DND-41 (cell line): ENCODE measurements around the gene RHOV.

Experiments used
- ATAC-seq: fragments of 200-7000 bp; cut with Tn5 transposase; 3 replicates; pipeline ENCODE4 v1.9.1; 2021; ENCODE audit warnings: low read depth; ENCODE audit not compliant: insufficient read depth
- DNase-seq: peaks from one replicate; pipeline ENCODE4 v3.0.0-alpha.2; 2020
- H2AFZ ChIP-seq: 2 replicates; pipeline ENCODE4 v1.6.0; 2012; ENCODE audit warnings: low read depth, low read length
- H3K27ac ChIP-seq: 2 replicates; pipeline ENCODE4 v1.5.1; 2012; ENCODE audit warnings: low read length, inconsistent platforms
- H3K27me3 ChIP-seq: fragments of 200-600 bp; sonication (generic); 2 replicates; pipeline ENCODE4 v1.6.0; 2012; ENCODE audit warnings: low read length, mild to moderate bottlenecking, inconsistent platforms; ENCODE audit not compliant: insufficient read depth, poor library complexity
- H3K36me3 ChIP-seq: 2 replicates; pipeline ENCODE4 v1.5.1; 2012; ENCODE audit warnings: low read length, inconsistent platforms; ENCODE audit not compliant: insufficient read depth
- H3K4me1 ChIP-seq: 2 replicates; pipeline ENCODE4 v1.5.1; 2012; ENCODE audit warnings: mild to moderate bottlenecking, low read length; ENCODE audit not compliant: insufficient read depth
- H3K4me2 ChIP-seq: 2 replicates; pipeline ENCODE4 v1.6.0; 2012; ENCODE audit warnings: mild to moderate bottlenecking, moderate library complexity, low read length, inconsistent platforms; ENCODE audit not compliant: insufficient read depth
- H3K4me3 ChIP-seq, 2 experiments: fragments of 200-600 bp in 1 of 2; shearing (Covaris generic) in 1 of 2; 2 replicates each; pipeline ENCODE4 v1.5.1; 2012 to 2016; ENCODE audit warnings: inconsistent platforms in 2 of 2, low read length in 2 of 2, mild to moderate bottlenecking in 2 of 2, low read depth in 1 of 2, moderate library complexity in 1 of 2
- H3K79me2 ChIP-seq: 2 replicates; pipeline ENCODE4 v1.6.0; 2012; ENCODE audit warnings: low read length, inconsistent platforms; ENCODE audit not compliant: insufficient read depth
- H3K9ac ChIP-seq: 2 replicates; pipeline ENCODE4 v1.6.0; 2012; ENCODE audit warnings: low read depth, mild to moderate bottlenecking, inconsistent platforms, low read length, moderate library complexity
- H3K9me3 ChIP-seq: 2 replicates; pipeline ENCODE4 v1.5.1; 2012; ENCODE audit warnings: low read length, moderate library complexity, mild to moderate bottlenecking, inconsistent platforms; ENCODE audit not compliant: insufficient read depth, severe bottlenecking
- H4K20me1 ChIP-seq: 2 replicates; pipeline ENCODE4 v1.6.0; 2012; ENCODE audit warnings: low read length; ENCODE audit not compliant: insufficient read depth
- EZH2 ChIP-seq: IDR thresholded peaks from 3 replicates; pipeline ENCODE4 v1.6.1; 2012; ENCODE audit warnings: borderline replicate concordance, low read depth, mild to moderate bottlenecking, moderate library complexity, low read length, inconsistent platforms; ENCODE audit not compliant: severe bottlenecking
- TF ChIP-seq, protein P1 (sequence below): IDR thresholded peaks from 2 replicates; pipeline ENCODE4 v1.5.1; 2012; ENCODE audit warnings: borderline replicate concordance, low read length, moderate library complexity, mild to moderate bottlenecking; ENCODE audit not compliant: poor library complexity, severe bottlenecking; ENCODE audit errors: extremely low read depth

RHOV gene

DNA sequence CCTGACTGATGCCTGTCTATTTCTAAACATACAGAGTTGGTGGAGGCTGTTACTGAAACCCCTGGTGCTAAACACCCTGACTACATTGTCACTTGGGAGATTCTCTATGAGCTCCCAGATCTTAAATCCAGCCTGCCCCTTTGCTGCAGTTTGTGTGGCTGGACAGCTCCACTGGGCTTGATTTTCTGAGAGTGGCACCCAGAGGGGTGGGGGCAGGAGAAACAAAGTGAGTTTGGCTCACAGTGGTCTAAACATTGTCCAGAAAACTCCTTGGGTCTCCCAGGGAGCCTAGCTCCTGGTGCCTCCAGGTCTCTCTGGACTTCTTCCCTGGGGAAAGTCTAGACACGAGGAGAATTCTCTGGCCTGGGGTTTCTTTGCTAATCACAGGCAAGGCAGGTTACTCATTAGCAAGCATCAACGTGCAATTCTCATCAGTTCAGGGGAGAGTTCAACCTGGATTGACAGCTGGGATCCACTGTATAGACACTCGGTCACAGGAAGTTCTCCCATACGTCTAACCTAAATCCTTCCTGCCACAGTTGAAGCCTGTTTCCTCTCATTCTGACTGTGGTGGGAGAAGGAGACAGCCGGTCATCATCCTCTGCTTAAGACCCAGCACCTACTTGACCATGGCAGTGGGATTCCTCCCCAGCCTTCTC lies 48.0 kb upstream of the RHOV start:
- Histone ChIP-seq H3K4me1 (peaks cover 23% of the 10 kb centered on the region), H2AFZ (no peak overlapping the region), H3K4me2 (no peak overlapping the region), H3K27ac (no peak overlapping the region), H4K20me1 (peaks cover 37% of the 10 kb centered on the region), H3K36me3 (no peaks in the 10 kb centered on the region), H3K4me3 (no peak overlapping the region), H3K9ac (no peak overlapping the region), H3K27me3 (peaks cover 43% of the 10 kb centered on the region), H3K79me2 (no peaks in the 10 kb centered on the region), H3K9me3 (no peaks in the 10 kb centered on the region)
- ATAC-seq (no peak), DNase-seq (no peak)
- TF ChIP-seq, protein P1, sequence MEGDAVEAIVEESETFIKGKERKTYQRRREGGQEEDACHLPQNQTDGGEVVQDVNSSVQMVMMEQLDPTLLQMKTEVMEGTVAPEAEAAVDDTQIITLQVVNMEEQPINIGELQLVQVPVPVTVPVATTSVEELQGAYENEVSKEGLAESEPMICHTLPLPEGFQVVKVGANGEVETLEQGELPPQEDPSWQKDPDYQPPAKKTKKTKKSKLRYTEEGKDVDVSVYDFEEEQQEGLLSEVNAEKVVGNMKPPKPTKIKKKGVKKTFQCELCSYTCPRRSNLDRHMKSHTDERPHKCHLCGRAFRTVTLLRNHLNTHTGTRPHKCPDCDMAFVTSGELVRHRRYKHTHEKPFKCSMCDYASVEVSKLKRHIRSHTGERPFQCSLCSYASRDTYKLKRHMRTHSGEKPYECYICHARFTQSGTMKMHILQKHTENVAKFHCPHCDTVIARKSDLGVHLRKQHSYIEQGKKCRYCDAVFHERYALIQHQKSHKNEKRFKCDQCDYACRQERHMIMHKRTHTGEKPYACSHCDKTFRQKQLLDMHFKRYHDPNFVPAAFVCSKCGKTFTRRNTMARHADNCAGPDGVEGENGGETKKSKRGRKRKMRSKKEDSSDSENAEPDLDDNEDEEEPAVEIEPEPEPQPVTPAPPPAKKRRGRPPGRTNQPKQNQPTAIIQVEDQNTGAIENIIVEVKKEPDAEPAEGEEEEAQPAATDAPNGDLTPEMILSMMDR: no peak
- no peak for TF ChIP-seq EZH2

DNA sequence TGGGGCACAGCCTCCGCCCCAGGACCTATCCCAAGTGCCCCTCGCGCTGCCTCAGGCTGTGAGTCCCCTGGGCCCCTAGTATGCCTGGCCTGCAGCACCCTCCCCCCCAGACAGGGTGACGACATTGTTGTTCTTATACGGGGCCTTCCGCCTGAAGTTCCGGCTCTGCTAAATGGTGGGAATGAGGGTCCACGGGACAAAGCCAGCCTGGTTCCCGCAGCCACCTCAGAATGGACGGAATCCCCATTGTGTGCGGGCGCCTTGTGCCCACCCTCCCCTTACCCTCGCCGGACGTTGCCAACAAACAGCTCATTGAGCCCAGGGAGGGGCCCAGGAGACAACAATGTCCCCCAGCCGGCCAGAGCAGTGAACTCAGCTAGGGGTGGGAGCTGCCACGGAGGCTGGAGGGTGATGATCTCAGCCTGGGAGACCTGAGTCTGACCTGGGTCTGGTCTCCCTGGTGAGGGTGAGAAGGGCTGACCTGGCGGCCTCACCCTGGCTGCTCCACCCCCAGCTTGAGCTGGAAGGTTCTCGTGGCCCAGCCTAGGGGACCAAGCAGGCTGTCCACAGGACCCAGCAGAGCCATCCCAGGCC lies 44.9 kb upstream of the RHOV start:
- H3K27me3 ChIP-seq: peaks cover 13% of the 10 kb centered on the region
- H3K36me3 ChIP-seq: no peaks in the 10 kb centered on the region
- H3K9ac ChIP-seq: no peak overlapping the region
- ATAC-seq: no peak
- peaks cover 12% of the 10 kb centered on the region for H4K20me1 ChIP-seq
- H3K4me2 ChIP-seq: no peak overlapping the region
- H3K4me3 ChIP-seq: no peak overlapping the region
- H3K79me2 ChIP-seq: no peaks in the 10 kb centered on the region
- H2AFZ ChIP-seq: no peak overlapping the region
- no peak overlapping the region for H3K27ac ChIP-seq
- DNase-seq: no peak
- no peak for TF ChIP-seq EZH2
- TF ChIP-seq, protein P1: no peak
- no peaks in the 10 kb centered on the region for H3K9me3 ChIP-seq
- no peaks in the 10 kb centered on the region for H3K4me1 ChIP-seq

DNA sequence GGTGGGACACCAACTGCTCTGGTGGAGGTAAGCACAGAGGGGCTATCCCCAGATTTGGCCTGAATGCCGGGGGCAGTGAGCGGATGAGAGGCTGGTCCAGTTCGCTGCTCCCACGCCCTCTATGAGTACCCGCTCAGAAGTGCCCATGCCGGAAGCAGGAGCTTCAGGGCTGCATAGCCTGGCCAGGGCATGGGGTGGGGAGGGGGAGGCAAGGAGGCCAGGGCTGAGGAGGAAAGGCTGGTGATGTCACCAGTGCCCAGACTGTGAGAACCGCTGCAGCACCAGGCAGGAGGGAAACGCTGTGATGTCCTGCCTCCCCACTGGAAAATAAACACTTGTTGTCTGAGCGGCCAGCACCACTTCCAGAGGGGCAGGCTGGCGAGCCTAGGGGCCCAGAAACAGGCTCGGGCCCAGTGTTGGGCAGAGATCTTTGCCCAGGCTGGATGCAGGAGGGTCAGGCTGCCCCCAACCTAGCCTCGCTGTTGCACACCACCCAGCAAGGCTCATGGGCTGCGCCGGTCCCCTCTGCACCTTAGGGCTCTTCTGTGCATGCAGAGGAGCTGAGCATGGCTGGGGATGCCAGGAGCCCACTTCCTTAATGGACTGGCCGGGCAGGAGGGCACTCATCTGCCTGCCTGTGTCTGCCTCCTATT lies 44.2 kb upstream of the RHOV start:
- Histone ChIP-seq H3K79me2 (no peaks in the 10 kb centered on the region), H3K4me3 (no peak overlapping the region), H3K36me3 (no peaks in the 10 kb centered on the region), H3K9ac (no peak overlapping the region), H4K20me1 (0 out of 2 replicates have a peak, but pooled peaks cover 6% of the 10 kb centered on the region), H3K27ac (no peak overlapping the region), H3K4me2 (no peak overlapping the region), H2AFZ (no peak overlapping the region), H3K9me3 (no peaks in the 10 kb centered on the region), H3K27me3 (peaks cover 7% of the 10 kb centered on the region), H3K4me1 (no peaks in the 10 kb centered on the region)
- DNase-seq (no peak), ATAC-seq (no peak)
- TF ChIP-seq, protein P1: no peak
- TF ChIP-seq EZH2: no peak
